Natural killer cell treated with Interleukin-12 subunit alpha and Interleukin-12 subunit beta and Interleukin-15 and Interleukin-18, amount 100 ng/mL, for 72 hours (primary cell): ENCODE data around the gene LHFPL2. TPM values are rescaled to one million over a fixed set of nuclear protein-coding genes. Genes with fewer than 3 reads are reported as not detected.

Experiments
- ATAC-seq, 2 donors: fragments of 150-1000 bp; cut with Tn5 transposase in 1 of 2; sonication (Bioruptor Pico), chemical (Tn5 transposase) in 1 of 2; 2 replicates each; pipeline ENCODE4 v1.10.0; 2021
- DNase-seq: peaks from one replicate; pipeline ENCODE4 v3.0.0; 2022; ENCODE audit warnings: low spot score
- H3K27ac Mint-ChIP-seq, 2 donors: 1 replicate in 1 of 2; 2 replicates in 1 of 2; pipeline ENCODE4 v1.8.0; 2022; ENCODE audit warnings: mixed read lengths in 2 of 2, mild to moderate bottlenecking in 1 of 2, moderate library complexity in 1 of 2
- H3K27me3 Mint-ChIP-seq, 2 donors: 1 replicate in 1 of 2; 2 replicates in 1 of 2; pipeline ENCODE4 v1.8.0; 2022; ENCODE audit warnings: mixed read lengths in 2 of 2
- H3K36me3 Mint-ChIP-seq: one replicate; pipeline ENCODE4 v1.8.0; 2022; ENCODE audit warnings: mixed read lengths
- H3K4me1 Mint-ChIP-seq, 2 donors: 1 replicate in 1 of 2; 2 replicates in 1 of 2; pipeline ENCODE4 v1.8.0; 2022; ENCODE audit warnings: low read depth in 2 of 2, mixed read lengths in 2 of 2, mild to moderate bottlenecking in 1 of 2
- H3K4me3 Mint-ChIP-seq: one replicate; pipeline ENCODE4 v1.8.0; 2022; ENCODE audit warnings: mixed read lengths
- H3K9me3 Mint-ChIP-seq: 2 replicates; pipeline ENCODE4 v1.8.0; 2022; ENCODE audit warnings: mixed read lengths
- total RNA-seq, 2 donors: library from RNA; stranded (reverse); gene quantifications; one replicate each; pipeline ENCODE4 v1.2.3, GENCODE V29; 2022

Gene LHFPL2
- total RNA-seq, 2 donors from 2014 or later: 0.45 to 1.8 TPM

- no peak for ATAC-seq
- DNase-seq: no peak
- H3K27me3 Mint-ChIP-seq: peaks cover 6 to 14% of the 10 kb centered on the region in 2 donors
- no peaks in the 10 kb centered on the region for H3K36me3 Mint-ChIP-seq
- H3K4me1 Mint-ChIP-seq: no peaks in the 10 kb centered on the region
- no peaks in the 10 kb centered on the region for H3K9me3 Mint-ChIP-seq
- H3K27ac Mint-ChIP-seq: no peak overlapping the region
- no peak overlapping the region for H3K4me3 Mint-ChIP-seq
Observed at GRCh38 chr5:78567617-78568016, 81.0 kb downstream of the LHFPL2 start.

GRCh38 chr5:78566747-78567425, 81.7 kb downstream of the LHFPL2 start:
- Mint-ChIP-seq H3K36me3 (no peaks in the 10 kb centered on the region), H3K27ac (peak overlapping the region in 1 of 2 donors; percentile 65), H3K9me3 (no peaks in the 10 kb centered on the region), H3K4me1 (no peaks in the 10 kb centered on the region), H3K27me3 (peaks cover 6 to 11% of the 10 kb centered on the region in 2 donors), H3K4me3 (no peak overlapping the region)
- DNase-seq (no peak), ATAC-seq (peak in 1 of 2 donors; percentile 58)

DNA sequence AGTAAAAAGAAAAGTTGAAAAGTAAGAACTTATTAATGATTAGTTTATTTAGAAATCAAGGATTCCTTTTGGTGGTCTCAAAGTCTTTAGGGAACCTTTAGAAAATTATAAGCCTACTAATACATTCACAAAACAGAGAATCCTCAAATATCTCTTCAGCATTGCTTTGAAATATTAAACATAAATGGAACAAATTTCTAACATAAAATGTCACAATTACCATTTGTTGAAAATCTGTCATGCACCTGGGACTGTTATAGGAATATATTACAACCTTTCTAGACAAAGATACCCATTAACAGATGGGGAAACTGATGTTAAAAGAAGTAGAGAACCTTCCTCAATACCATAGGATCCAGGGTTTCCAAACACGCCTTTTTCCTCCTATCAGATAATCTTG, 83.2 kb downstream of the LHFPL2 start:
- Mint-ChIP-seq H3K4me3 (no peak overlapping the region), H3K4me1 (peaks cover under 1 to 2% of the 10 kb centered on the region in 2 donors), H3K27ac (no peak overlapping the region), H3K9me3 (no peaks in the 10 kb centered on the region), H3K27me3 (peaks cover 3 to 5% of the 10 kb centered on the region in 2 donors), H3K36me3 (no peaks in the 10 kb centered on the region)
- no peak for DNase-seq
- no peak for ATAC-seq

DNA sequence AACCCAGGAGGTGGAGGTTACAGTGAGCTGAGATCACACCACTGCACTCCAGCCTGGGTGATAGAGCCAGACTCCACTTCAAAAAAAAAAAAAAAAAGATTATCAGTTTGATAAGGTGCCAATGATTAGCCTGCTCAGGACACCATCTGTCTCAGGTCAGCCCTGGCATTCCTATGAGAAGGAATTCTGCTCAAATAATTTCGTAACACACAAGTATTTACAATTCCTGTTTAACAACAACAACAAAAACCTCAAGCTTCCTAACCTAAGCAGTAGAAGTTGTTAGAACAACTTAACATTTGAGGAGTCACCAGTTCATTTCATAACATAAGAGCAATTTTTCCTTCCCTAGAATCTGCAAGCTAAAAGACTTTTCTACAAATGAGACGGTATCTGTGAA, 85.0 kb downstream of the LHFPL2 start:
- no peak for DNase-seq
- peaks cover 10 to 13% of the 10 kb centered on the region in 2 donors for H3K27me3 Mint-ChIP-seq
- no peak for ATAC-seq
- H3K4me3 Mint-ChIP-seq: no peak overlapping the region
- peaks cover 7 to 10% of the 10 kb centered on the region in 2 donors for H3K4me1 Mint-ChIP-seq
- H3K36me3 Mint-ChIP-seq: no peaks in the 10 kb centered on the region
- H3K9me3 Mint-ChIP-seq: no peaks in the 10 kb centered on the region
- no peak overlapping the region for H3K27ac Mint-ChIP-seq

GRCh38 chr5:78562714-78563330, 85.8 kb downstream of the LHFPL2 start:
- Mint-ChIP-seq H3K4me3 (no peak overlapping the region), H3K27ac (no peak overlapping the region), H3K36me3 (no peaks in the 10 kb centered on the region), H3K27me3 (peaks cover 10 to 13% of the 10 kb centered on the region in 2 donors), H3K9me3 (no peaks in the 10 kb centered on the region), H3K4me1 (peaks cover 7 to 10% of the 10 kb centered on the region in 2 donors)
- no peak for DNase-seq
- ATAC-seq: no peak

DNA sequence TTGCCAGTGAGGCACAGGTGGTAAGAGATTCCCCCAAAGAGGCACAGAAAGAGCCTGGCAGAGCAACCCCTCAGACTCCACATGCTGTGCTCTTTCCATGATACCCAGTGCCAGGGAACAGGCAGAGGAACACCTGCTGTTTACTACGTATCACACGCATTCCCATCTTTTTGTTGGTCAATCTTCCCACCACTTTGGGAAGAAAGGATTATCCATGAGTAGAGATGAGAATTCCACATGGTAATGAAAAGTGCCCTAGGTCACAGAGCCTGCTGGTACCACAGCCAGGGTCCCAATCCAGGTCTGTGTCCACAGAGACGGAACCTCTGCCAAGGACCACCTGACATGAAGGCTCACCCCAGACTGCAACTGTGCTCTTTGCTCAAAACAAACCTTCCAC, 86.6 kb downstream of the LHFPL2 start:
- no peak overlapping the region for H3K27ac Mint-ChIP-seq
- no peak for DNase-seq
- H3K27me3 Mint-ChIP-seq: peaks cover 13% of the 10 kb centered on the region in 2 donors
- no peaks in the 10 kb centered on the region for H3K36me3 Mint-ChIP-seq
- no peak overlapping the region for H3K4me3 Mint-ChIP-seq
- ATAC-seq: no peak
- peaks cover 7 to 10% of the 10 kb centered on the region in 2 donors for H3K4me1 Mint-ChIP-seq
- no peaks in the 10 kb centered on the region for H3K9me3 Mint-ChIP-seq

- no peak for ATAC-seq
- H3K27ac Mint-ChIP-seq: no peak overlapping the region
- H3K4me3 Mint-ChIP-seq: no peak overlapping the region
- no peaks in the 10 kb centered on the region for H3K9me3 Mint-ChIP-seq
- no peaks in the 10 kb centered on the region for H3K36me3 Mint-ChIP-seq
- peaks cover 13% of the 10 kb centered on the region in 2 donors for H3K27me3 Mint-ChIP-seq
- peaks cover 7 to 10% of the 10 kb centered on the region in 2 donors for H3K4me1 Mint-ChIP-seq
- no peak for DNase-seq
Observed at GRCh38 chr5:78561261-78561660, 87.3 kb downstream of the LHFPL2 start.

- peak; percentile 60 to 94 for ATAC-seq
- no peak for DNase-seq
- no peaks in the 10 kb centered on the region for H3K36me3 Mint-ChIP-seq
- H3K27me3 Mint-ChIP-seq: peaks cover 13 to 17% of the 10 kb centered on the region in 2 donors
- no peak overlapping the region for H3K4me3 Mint-ChIP-seq
- peaks cover 7 to 10% of the 10 kb centered on the region in 2 donors for H3K4me1 Mint-ChIP-seq
- peak overlapping the region in 1 of 2 donors; percentile 3 for H3K27ac Mint-ChIP-seq
- no peaks in the 10 kb centered on the region for H3K9me3 Mint-ChIP-seq
Observed at GRCh38 chr5:78560000-78560855, 88.3 kb downstream of the LHFPL2 start.

GRCh38 chr5:78557601-78558000, 91.0 kb downstream of the LHFPL2 start:
- Mint-ChIP-seq H3K4me1 (peaks cover 17 to 25% of the 10 kb centered on the region in 2 donors), H3K27ac (no peak overlapping the region)
- no peak for ATAC-seq

GRCh38 chr5:78555870-78556269, 92.7 kb downstream of the LHFPL2 start:
- Mint-ChIP-seq H3K27me3 (peaks cover 21 to 22% of the 10 kb centered on the region in 2 donors), H3K36me3 (no peaks in the 10 kb centered on the region), H3K27ac (no peak overlapping the region), H3K4me3 (no peak overlapping the region), H3K4me1 (peaks cover 21 to 29% of the 10 kb centered on the region in 2 donors), H3K9me3 (no peaks in the 10 kb centered on the region)
- ATAC-seq (no peak), DNase-seq (no peak)

More at GRCh38 chr5:78557601-78558000, 91.0 kb downstream of the LHFPL2 start:
- H3K4me3 Mint-ChIP-seq: no peak overlapping the region
- H3K27me3 Mint-ChIP-seq: peaks cover 21 to 22% of the 10 kb centered on the region in 2 donors
- DNase-seq: no peak
- no peaks in the 10 kb centered on the region for H3K36me3 Mint-ChIP-seq
- H3K9me3 Mint-ChIP-seq: no peaks in the 10 kb centered on the region

DNA sequence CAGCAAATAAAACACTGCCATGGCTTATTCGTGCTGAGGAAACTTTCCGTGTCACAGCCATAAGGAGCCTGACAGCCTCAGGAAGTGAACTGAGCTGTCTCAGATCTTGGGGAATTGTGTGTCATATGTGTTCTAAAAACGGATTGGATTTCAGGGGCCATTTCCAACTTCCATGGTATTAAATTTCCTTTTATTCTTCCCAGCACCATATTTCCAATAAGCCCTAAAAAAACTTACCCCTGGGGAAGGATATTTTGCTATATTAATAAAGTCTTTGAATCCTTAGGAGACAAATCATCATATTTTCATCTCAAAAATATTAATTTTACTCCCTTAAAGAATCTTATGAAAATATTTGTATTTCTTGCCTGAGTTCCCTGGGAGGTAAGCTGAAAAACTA, 93.9 kb downstream of the LHFPL2 start:
- Mint-ChIP-seq H3K27me3 (peaks cover 21% of the 10 kb centered on the region in 2 donors), H3K4me3 (no peak overlapping the region), H3K4me1 (peaks cover 13 to 20% of the 10 kb centered on the region in 2 donors), H3K9me3 (no peaks in the 10 kb centered on the region), H3K27ac (no peak overlapping the region), H3K36me3 (no peaks in the 10 kb centered on the region)
- ATAC-seq (no peak), DNase-seq (no peak)

DNA sequence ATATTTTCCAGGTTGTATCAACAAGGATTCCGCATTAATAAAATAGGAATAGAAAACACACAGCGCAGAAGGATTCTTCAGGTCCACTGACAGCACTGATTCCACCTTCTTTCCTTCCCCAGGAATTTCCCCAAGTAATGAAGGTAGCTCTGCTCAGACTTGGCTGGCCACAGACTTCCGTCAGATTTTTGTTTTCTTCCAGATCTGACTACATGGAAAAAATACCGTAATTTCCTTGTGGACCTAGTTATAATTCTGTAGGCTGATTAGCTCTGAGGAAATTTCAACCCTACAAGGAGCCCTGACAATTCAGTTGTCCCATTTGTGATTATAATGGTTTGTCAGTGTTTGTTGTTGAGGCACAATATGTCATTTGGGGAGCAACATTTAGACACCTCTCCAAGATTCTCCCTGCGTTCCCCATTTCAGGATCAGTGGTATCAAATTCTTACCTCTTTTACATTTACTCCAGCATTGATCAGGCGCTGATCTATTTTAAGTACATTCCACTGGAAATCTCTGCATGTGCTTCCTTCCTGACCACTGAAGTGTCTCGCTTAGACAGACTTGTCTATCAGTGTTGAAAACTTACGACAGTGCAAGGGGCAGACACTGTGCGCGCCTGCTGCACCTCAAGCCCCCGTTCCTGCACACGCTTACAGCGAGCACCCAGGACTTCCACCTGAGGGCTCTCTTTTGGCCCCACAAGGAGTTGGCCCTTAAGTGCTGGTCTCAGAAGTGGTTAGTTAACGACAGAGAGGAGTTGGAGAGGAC, 94.8 kb downstream of the LHFPL2 start:
- Mint-ChIP-seq H3K36me3 (no peaks in the 10 kb centered on the region), H3K4me1 (peaks cover 17 to 19% of the 10 kb centered on the region in 2 donors), H3K27ac (no peak overlapping the region), H3K27me3 (peaks cover 15 to 16% of the 10 kb centered on the region in 2 donors), H3K4me3 (peak overlapping the region; percentile 11), H3K9me3 (no peaks in the 10 kb centered on the region)
- ATAC-seq (no peak), DNase-seq (no peak)

GRCh38 chr5:78552729-78553342, 95.7 kb downstream of the LHFPL2 start:
- no peaks in the 10 kb centered on the region for H3K36me3 Mint-ChIP-seq
- peak overlapping the region; percentile 11 for H3K4me3 Mint-ChIP-seq
- H3K4me1 Mint-ChIP-seq: peaks cover 17 to 19% of the 10 kb centered on the region in 2 donors
- no peak overlapping the region for H3K27ac Mint-ChIP-seq
- H3K9me3 Mint-ChIP-seq: no peaks in the 10 kb centered on the region
- ATAC-seq: peak in 1 of 2 donors; percentile 71
- peaks cover 13 to 16% of the 10 kb centered on the region in 2 donors for H3K27me3 Mint-ChIP-seq
- no peak for DNase-seq
